ENCODE data around the gene NRBF2.
A peak's percentile ranks its signal among the peaks of the same experiment; 100 is the strongest.

Gene NRBF2

GRCh38 chr10:63132651-63133055 is 475 bp upstream of the NRBF2 start:
- no peak for DNase-seq (ENCODE audit: low spot score)
- TF ChIP-seq CTCF (conservative IDR thresholded peaks at IDR 0.05; ENCODE audit: low read depth): no peak
- CTCF ChIA-PET: interaction anchor here (0.5 to 0.8 kb wide), 3 partner anchors 12 to 687 kb away, joined by 3 read pairs; no protein-coding TSS in a partner anchor
- POLR2A ChIA-PET (ENCODE audit: low non-redundant PET): interaction anchor here (0.6 to 0.9 kb wide), 3 partner anchors 11 to 27 kb away, joined by 3 to 8 read pairs (median 4); no protein-coding TSS in a partner anchor
- peak overlapping the region; percentile 89 for H3K27ac ChIP-seq

GRCh38 chr10:63133821-63134557 is 861 bp downstream of the NRBF2 start:
- no peak for DNase-seq (ENCODE audit: low spot score)
- peak overlapping the region; percentile 89 for H3K27ac ChIP-seq
- CTCF ChIA-PET: interaction anchor here (1.0 kb wide), 1 partner anchor 50 kb away, joined by 4 read pairs; no protein-coding TSS in a partner anchor
- POLR2A ChIA-PET (ENCODE audit: low non-redundant PET): interaction anchor here (0.9 kb wide), 1 partner anchor 10 kb away, joined by 4 read pairs; no protein-coding TSS in a partner anchor
- TF ChIP-seq CTCF (conservative IDR thresholded peaks at IDR 0.05; ENCODE audit: low read depth): no peak

- CTCF ChIA-PET: no interaction called here
These were observed 4.2 kb downstream of the NRBF2 start for GRCh38 chr10:63137306-63137705.

GRCh38 chr10:63140077-63140476 is 6.9 kb downstream of the NRBF2 start:
- no peak for DNase-seq (ENCODE audit: low spot score)
- TF ChIP-seq CTCF (conservative IDR thresholded peaks at IDR 0.05; ENCODE audit: low read depth): no peak
- ChIA-PET POLR2A (ENCODE audit: low non-redundant PET) (no interaction called here), CTCF (interaction anchor here (0.6 kb wide), 2 partner anchors 16 to 56 kb away, joined by 3 to 4 read pairs; no protein-coding TSS in a partner anchor)
- no peak overlapping the region for H3K27ac ChIP-seq

More at GRCh38 chr10:63137306-63137705, 4.2 kb downstream of the NRBF2 start:
- DNase-seq (ENCODE audit: low spot score): no peak
- POLR2A ChIA-PET (ENCODE audit: low non-redundant PET): no interaction called here
- no peak overlapping the region for H3K27ac ChIP-seq
- TF ChIP-seq CTCF (conservative IDR thresholded peaks at IDR 0.05; ENCODE audit: low read depth): no peak

- H3K27ac ChIP-seq: no peak overlapping the region
- POLR2A ChIA-PET (ENCODE audit: low non-redundant PET): no interaction called here
- no peak for TF ChIP-seq CTCF (conservative IDR thresholded peaks at IDR 0.05; ENCODE audit: low read depth)
- DNase-seq (ENCODE audit: low spot score): no peak
- CTCF ChIA-PET: interaction anchor here (0.7 to 1.0 kb wide), 2 partner anchors 13 to 16 kb away, joined by 3 read pairs; no protein-coding TSS in a partner anchor
These were observed 9.0 kb downstream of the NRBF2 start for GRCh38 chr10:63142136-63142535.

- TF ChIP-seq CTCF (conservative IDR thresholded peaks at IDR 0.05; ENCODE audit: low read depth): no peak
- no peak for DNase-seq (ENCODE audit: low spot score)
- POLR2A ChIA-PET (ENCODE audit: low non-redundant PET): interaction anchor here (1.1 kb wide), 1 partner anchor 11 kb away, joined by 4 read pairs; the partner anchor contains the start of gene NRBF2
- H3K27ac ChIP-seq: peak overlapping the region; percentile 42
- CTCF ChIA-PET: no interaction called here
These were observed 10.9 kb downstream of the NRBF2 start for GRCh38 chr10:63143987-63144386.
